HG02870 (cell line): ENCODE measurements around the gene PTRH1.
"Not testable (repeated sequence)": the region's sequence is repeated elsewhere in the genome, so short reads cannot be mapped to it uniquely, and the experiment has no call there.

Experiments
- ATAC-seq: cut with Tn5 transposase; IDR thresholded peaks from one replicate; pipeline ENCODE4 v1.9.1; 2021; ENCODE audit warnings: mild to moderate bottlenecking, moderate library complexity; ENCODE audit not compliant: unreplicated experiment

PTRH1 gene

GRCh38 chr9:127715470-127716337 lies at the start of gene PTRH1, which contains the start of gene TTC16:
Gene PTRH1, minus strand, starts transcription at chr9:127715663. Its CDS starts 24 bp downstream, at chr9:127715639.
Gene TTC16, plus strand, starts transcription at chr9:127716079. Its CDS starts 67 bp downstream, at chr9:127716146.
- ATAC-seq: peak; percentile 91

GRCh38 chr9:127763918-127764384 lies 48.5 kb upstream of the PTRH1 start:
- ATAC-seq: no peak

- no peak for ATAC-seq
These were observed 46.7 kb upstream of the PTRH1 start for GRCh38 chr9:127762111-127762676.

- no peak for ATAC-seq
These were observed 46.1 kb upstream of the PTRH1 start for GRCh38 chr9:127761491-127761956.

GRCh38 chr9:127761061-127761460 lies 45.6 kb upstream of the PTRH1 start:
- no peak for ATAC-seq

GRCh38 chr9:127758843-127759242 lies 43.4 kb upstream of the PTRH1 start:
- no peak for ATAC-seq

GRCh38 chr9:127756776-127757175 lies 41.3 kb upstream of the PTRH1 start:
- ATAC-seq: not testable (repeated sequence)

GRCh38 chr9:127756233-127756632 lies 40.8 kb upstream of the PTRH1 start:
- ATAC-seq: no peak

GRCh38 chr9:127755061-127756060 lies 39.9 kb upstream of the PTRH1 start:
- ATAC-seq: no peak

- no peak for ATAC-seq
These were observed 38.9 kb upstream of the PTRH1 start for GRCh38 chr9:127754099-127755060.

- no peak for ATAC-seq
These were observed 38.2 kb upstream of the PTRH1 start for GRCh38 chr9:127753622-127754021.

GRCh38 chr9:127753148-127753547 lies 37.7 kb upstream of the PTRH1 start:
- no peak for ATAC-seq

- ATAC-seq: no peak
These were observed 36.0 kb upstream of the PTRH1 start for GRCh38 chr9:127751269-127752054.

- no peak for ATAC-seq
These were observed 33.8 kb upstream of the PTRH1 start for GRCh38 chr9:127749090-127749787.

GRCh38 chr9:127746959-127747569 lies 31.6 kb upstream of the PTRH1 start:
- ATAC-seq: no peak

- no peak for ATAC-seq
These were observed 29.1 kb upstream of the PTRH1 start for GRCh38 chr9:127744398-127745110.

GRCh38 chr9:127742435-127743088 lies 27.1 kb upstream of the PTRH1 start:
- ATAC-seq: no peak
